ENCODE data around the gene QTRT2.

Gene QTRT2

GRCh38 chr3:114079761-114080160, 23.2 kb downstream of the QTRT2 start:
- no peak for DNase-seq

GRCh38 chr3:114080201-114080600, 23.7 kb downstream of the QTRT2 start:
- DNase-seq: no peak

- DNase-seq: no peak
Measured at GRCh38 chr3:114081037-114081436, 24.5 kb downstream of the QTRT2 start.

GRCh38 chr3:114083112-114083511, 26.6 kb downstream of the QTRT2 start:
- DNase-seq: no peak

- no peak for DNase-seq
Measured at GRCh38 chr3:114086356-114086755, 29.8 kb downstream of the QTRT2 start.

- peak; percentile 4 for DNase-seq
Measured at GRCh38 chr3:114089675-114090074, 33.1 kb downstream of the QTRT2 start.

- DNase-seq: no peak
Measured at GRCh38 chr3:114092151-114093015, 35.8 kb downstream of the QTRT2 start.

GRCh38 chr3:114093016-114093380, 36.5 kb downstream of the QTRT2 start:
- DNase-seq: no peak

GRCh38 chr3:114093596-114093995, 37.1 kb downstream of the QTRT2 start:
- no peak for DNase-seq

- DNase-seq: no peak
Measured at GRCh38 chr3:114095796-114096195, 39.3 kb downstream of the QTRT2 start.

GRCh38 chr3:114101101-114101500, 44.6 kb downstream of the QTRT2 start:
- no peak for DNase-seq

- DNase-seq: no peak
Measured at GRCh38 chr3:114103181-114103580, 46.6 kb downstream of the QTRT2 start.

GRCh38 chr3:114103858-114104257, 47.3 kb downstream of the QTRT2 start:
- DNase-seq: no peak

- DNase-seq: no peak
Measured at GRCh38 chr3:114104414-114104813, 47.9 kb downstream of the QTRT2 start.

GRCh38 chr3:114108137-114108536, 51.6 kb downstream of the QTRT2 start:
- no peak for DNase-seq

GRCh38 chr3:114110439-114110838, 53.9 kb downstream of the QTRT2 start:
- no peak for DNase-seq

GRCh38 chr3:114111060-114111770, 54.7 kb downstream of the QTRT2 start:
- no peak for DNase-seq

GRCh38 chr3:114112696-114113095, 56.2 kb downstream of the QTRT2 start:
- no peak for DNase-seq

- no peak for DNase-seq
Measured at GRCh38 chr3:114114719-114115118, 58.2 kb downstream of the QTRT2 start.

- DNase-seq: no peak
Measured at GRCh38 chr3:114115143-114115542, 58.6 kb downstream of the QTRT2 start.

- no peak for DNase-seq
Measured at GRCh38 chr3:114119776-114120175, 63.2 kb downstream of the QTRT2 start.

- no peak for DNase-seq
Measured at GRCh38 chr3:114120211-114120610, 63.7 kb downstream of the QTRT2 start.

GRCh38 chr3:114122027-114122709, 65.6 kb downstream of the QTRT2 start:
- DNase-seq: peak; percentile 86

- no peak for DNase-seq
Measured at GRCh38 chr3:114126461-114126860, 69.9 kb downstream of the QTRT2 start.
